Ovary (tissue), 3 donors: Measurements from ENCODE around the gene HHAT.

Experiments
- POLR2A ChIP-seq: fragments of 450-650 bp; IDR thresholded peaks from one replicate; pipeline ENCODE4 v1.6.1; 2017; ENCODE audit warnings: antibody characterized with exemption, mild to moderate bottlenecking, moderate library complexity
- TF ChIP-seq, protein P1 (sequence below), 3 donors: fragments of 450-650 bp in 2 of 3; fragments of 200-600 bp in 1 of 3; IDR thresholded peaks; one replicate each; pipeline versions ENCODE4 v1.5.1 to v1.8.0; 2016 to 2022; ENCODE audit warnings: antibody characterized with exemption in 3 of 3, mild to moderate bottlenecking in 1 of 3
- donor health status: DM: no; HTN: no; CAD: no.

DNA sequence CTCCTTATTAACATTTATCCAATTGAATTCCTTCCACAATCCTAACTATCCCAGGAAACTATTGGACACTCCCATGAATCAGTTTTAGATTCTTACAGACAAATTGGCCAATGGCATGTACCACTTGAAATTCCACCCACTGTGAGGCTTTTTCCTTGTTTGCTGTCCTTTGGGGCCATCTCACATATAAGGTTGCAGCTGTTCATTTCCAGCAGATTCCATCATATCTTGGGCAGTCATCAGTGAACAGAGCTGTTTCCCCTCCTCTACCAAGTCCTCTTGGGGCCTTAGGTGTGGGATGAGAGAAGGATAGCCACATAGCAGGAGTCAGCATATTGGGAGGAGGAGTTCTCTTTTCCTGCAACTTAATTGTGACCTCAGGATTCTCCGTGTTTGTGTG, 109.1 kb downstream of the HHAT start:
- TF ChIP-seq POLR2A, result no peak
- TF ChIP-seq, protein P1, sequence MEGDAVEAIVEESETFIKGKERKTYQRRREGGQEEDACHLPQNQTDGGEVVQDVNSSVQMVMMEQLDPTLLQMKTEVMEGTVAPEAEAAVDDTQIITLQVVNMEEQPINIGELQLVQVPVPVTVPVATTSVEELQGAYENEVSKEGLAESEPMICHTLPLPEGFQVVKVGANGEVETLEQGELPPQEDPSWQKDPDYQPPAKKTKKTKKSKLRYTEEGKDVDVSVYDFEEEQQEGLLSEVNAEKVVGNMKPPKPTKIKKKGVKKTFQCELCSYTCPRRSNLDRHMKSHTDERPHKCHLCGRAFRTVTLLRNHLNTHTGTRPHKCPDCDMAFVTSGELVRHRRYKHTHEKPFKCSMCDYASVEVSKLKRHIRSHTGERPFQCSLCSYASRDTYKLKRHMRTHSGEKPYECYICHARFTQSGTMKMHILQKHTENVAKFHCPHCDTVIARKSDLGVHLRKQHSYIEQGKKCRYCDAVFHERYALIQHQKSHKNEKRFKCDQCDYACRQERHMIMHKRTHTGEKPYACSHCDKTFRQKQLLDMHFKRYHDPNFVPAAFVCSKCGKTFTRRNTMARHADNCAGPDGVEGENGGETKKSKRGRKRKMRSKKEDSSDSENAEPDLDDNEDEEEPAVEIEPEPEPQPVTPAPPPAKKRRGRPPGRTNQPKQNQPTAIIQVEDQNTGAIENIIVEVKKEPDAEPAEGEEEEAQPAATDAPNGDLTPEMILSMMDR (IDR thresholded peaks at IDR 0.05), result no peak
